ENCODE results near the gene RBMS1. TPM values are rescaled to one million over a fixed set of nuclear protein-coding genes. Genes with fewer than 3 reads are reported as not detected.

The RBMS1 gene
- total RNA-seq, 1 donor from 2014 or later = 51.1 TPM

DNA sequence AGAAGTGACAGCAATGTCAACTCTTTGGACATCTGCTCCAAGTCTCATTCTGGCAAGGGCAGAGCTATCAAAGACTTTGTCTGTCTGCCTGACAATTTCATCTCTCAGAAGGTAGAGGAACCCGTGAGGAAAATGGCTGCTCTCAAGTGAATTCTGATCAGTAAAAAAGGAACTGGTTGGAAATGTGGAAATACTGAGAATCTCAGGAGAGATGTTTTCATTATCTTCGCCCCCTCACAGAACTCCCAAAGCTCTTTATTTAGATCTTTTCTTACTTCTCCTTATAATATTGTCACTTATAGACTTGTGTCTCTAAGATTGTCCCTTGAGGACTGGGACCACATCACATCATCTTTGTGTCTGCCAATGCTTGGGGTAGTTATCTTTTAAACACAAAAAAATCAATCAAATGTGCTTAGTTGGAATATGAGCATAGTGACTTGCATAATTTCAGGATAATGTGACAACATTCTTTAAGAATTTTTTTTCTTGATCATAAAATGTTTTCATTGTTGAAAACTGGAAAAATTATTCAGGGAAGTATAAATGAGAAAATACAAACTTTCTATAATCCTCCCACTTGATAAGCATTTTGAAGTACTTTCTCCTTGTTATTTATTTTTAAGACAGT, 225.3 kb downstream of the RBMS1 start:
- DNase-seq (ENCODE audit: low spot score in 2 of 2) = no peak
- no peak overlapping the region for H3K4me3 ChIP-seq
- peaks cover 0 to 29% of the 10 kb centered on the region in 2 donors for H3K4me1 ChIP-seq
- H3K27me3 ChIP-seq = no peaks in the 10 kb centered on the region
- intact Hi-C loops (cut with DNase I) = loop anchor here (2.0 to 5.0 kb wide), 4 partner anchors 27 to 156 kb away; no protein-coding TSS in a partner anchor
- H3K9me3 ChIP-seq = no peaks in the 10 kb centered on the region
- peak overlapping the region; percentile 96 to 98 for H3K27ac ChIP-seq
- TF ChIP-seq, protein P1, sequence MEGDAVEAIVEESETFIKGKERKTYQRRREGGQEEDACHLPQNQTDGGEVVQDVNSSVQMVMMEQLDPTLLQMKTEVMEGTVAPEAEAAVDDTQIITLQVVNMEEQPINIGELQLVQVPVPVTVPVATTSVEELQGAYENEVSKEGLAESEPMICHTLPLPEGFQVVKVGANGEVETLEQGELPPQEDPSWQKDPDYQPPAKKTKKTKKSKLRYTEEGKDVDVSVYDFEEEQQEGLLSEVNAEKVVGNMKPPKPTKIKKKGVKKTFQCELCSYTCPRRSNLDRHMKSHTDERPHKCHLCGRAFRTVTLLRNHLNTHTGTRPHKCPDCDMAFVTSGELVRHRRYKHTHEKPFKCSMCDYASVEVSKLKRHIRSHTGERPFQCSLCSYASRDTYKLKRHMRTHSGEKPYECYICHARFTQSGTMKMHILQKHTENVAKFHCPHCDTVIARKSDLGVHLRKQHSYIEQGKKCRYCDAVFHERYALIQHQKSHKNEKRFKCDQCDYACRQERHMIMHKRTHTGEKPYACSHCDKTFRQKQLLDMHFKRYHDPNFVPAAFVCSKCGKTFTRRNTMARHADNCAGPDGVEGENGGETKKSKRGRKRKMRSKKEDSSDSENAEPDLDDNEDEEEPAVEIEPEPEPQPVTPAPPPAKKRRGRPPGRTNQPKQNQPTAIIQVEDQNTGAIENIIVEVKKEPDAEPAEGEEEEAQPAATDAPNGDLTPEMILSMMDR (IDR thresholded peaks at IDR 0.05) = no peak
- no peaks in the 10 kb centered on the region for H3K36me3 ChIP-seq

DNA sequence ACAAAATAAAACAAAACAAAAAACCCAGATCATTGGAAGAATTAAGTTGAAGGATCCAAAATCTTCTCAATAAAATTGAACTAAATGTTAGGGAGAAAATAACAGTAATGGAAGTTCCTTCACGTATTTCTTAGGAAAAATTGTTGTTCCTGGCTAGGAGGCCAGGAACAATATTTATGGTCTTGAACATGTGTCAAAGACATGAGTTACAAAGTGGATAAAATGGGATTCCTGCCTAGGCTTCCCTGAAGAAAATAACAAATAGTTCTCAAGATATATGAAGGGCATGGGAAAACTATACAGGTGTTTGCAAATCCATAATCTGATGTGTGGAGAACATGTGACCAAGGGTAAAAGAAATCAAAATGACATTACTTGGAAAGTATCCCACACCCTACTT, 225.9 kb downstream of the RBMS1 start:
- Histone ChIP-seq H3K27ac (peak overlapping the region; percentile 96 to 98), H3K4me1 (peaks cover 0 to 29% of the 10 kb centered on the region in 2 donors), H3K9me3 (no peaks in the 10 kb centered on the region), H3K27me3 (no peaks in the 10 kb centered on the region), H3K4me3 (no peak overlapping the region), H3K36me3 (no peaks in the 10 kb centered on the region)
- DNase-seq (ENCODE audit: low spot score in 2 of 2) = no peak
- TF ChIP-seq, protein P1 (IDR thresholded peaks at IDR 0.05) = no peak
- intact Hi-C loops (cut with DNase I) = loop anchor here (2.0 to 5.0 kb wide), 4 partner anchors 27 to 155 kb away; no protein-coding TSS in a partner anchor

DNA sequence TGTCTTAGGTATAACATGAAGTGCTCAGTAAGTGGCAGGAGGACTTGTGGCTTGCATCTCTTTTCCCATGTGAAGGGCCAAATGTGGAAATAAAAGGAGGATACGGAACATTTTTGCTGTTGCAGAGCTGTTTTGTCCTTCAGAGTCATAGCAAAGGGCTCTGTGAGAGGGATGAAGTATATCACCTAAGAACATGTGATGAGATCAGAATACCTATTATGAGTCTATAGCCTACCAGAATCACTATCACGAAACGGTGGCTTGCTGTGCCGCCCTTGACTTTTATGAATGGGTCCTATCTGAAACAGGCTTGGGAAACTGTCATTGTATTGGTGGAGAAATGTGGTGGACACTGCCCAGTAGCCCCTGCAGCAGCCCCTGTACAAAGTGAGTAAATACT, 226.6 kb downstream of the RBMS1 start:
- intact Hi-C loops (cut with DNase I) = loop anchor here (5.0 kb wide), 2 partner anchors 40 to 155 kb away; no protein-coding TSS in a partner anchor
- TF ChIP-seq, protein P1 (IDR thresholded peaks at IDR 0.05) = no peak
- no peak for DNase-seq (ENCODE audit: low spot score in 2 of 2)
- Histone ChIP-seq H3K9me3 (no peaks in the 10 kb centered on the region), H3K27ac (peak overlapping the region in 1 of 2 donors; percentile 96), H3K27me3 (no peaks in the 10 kb centered on the region), H3K4me1 (peaks cover 0 to 30% of the 10 kb centered on the region in 2 donors), H3K4me3 (no peak overlapping the region), H3K36me3 (no peaks in the 10 kb centered on the region)

DNA sequence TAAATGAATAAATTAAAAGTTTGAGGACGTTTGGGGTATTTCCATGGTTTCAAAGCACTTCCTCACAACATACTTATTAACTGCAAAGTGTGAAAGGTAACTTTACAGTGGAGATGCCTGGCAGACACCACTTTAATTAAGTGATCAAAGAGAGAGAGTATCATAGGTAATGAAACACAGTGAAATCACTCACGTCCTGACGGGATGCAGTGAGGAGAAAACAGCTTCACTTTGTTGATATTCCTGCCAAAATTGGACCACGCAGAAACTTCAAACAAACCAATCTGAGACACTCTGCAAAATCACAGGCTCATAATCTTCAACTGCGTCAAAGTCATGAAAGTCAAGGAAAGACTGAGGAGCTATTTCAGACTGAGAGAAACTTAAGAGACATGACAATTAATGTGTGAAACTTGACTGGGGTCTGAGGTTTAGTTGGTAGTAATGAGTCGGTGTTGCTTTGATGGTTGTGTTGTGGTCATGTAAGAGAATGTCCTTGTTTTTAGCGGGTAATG, 227.5 kb downstream of the RBMS1 start:
- Histone ChIP-seq H3K9me3 (no peaks in the 10 kb centered on the region), H3K36me3 (no peaks in the 10 kb centered on the region), H3K27ac (no peak overlapping the region), H3K4me3 (no peak overlapping the region), H3K4me1 (peaks cover 0 to 25% of the 10 kb centered on the region in 2 donors), H3K27me3 (no peaks in the 10 kb centered on the region)
- DNase-seq (ENCODE audit: low spot score in 2 of 2) = no peak
- TF ChIP-seq, protein P1 (IDR thresholded peaks at IDR 0.05) = no peak
- intact Hi-C loops (cut with DNase I) = loop anchor here (5.0 kb wide), 2 partner anchors 39 to 154 kb away; no protein-coding TSS in a partner anchor

DNA sequence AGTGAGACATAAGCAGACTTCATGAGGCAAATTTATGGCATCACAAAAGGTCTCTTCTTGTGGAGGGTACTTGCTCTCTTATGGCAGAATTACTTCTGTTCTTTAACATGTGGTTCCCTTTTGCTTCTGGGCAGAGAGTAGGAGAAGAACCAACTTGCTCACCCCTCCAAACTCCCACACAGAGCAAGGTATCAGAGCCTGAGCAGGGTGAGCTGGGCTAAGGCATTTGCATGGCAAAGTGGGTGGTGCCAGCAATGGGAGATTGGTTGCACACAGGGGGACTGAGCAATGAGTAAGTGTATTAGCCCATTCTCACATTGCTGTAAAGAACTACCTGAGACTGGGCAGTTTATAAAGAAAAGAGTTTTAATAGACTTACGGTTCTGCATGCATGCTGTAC, 229.3 kb downstream of the RBMS1 start:
- H3K4me1 ChIP-seq = peaks cover 0 to 15% of the 10 kb centered on the region in 2 donors
- intact Hi-C loops (cut with DNase I) = no loop called here
- no peak overlapping the region for H3K4me3 ChIP-seq
- no peaks in the 10 kb centered on the region for H3K9me3 ChIP-seq
- TF ChIP-seq, protein P1 (IDR thresholded peaks at IDR 0.05) = no peak
- H3K27ac ChIP-seq = no peak overlapping the region
- H3K36me3 ChIP-seq = no peaks in the 10 kb centered on the region
- DNase-seq (ENCODE audit: low spot score in 2 of 2) = no peak
- no peaks in the 10 kb centered on the region for H3K27me3 ChIP-seq
